CD4-positive, alpha-beta T cell (primary cell): Measurements from ENCODE around the gene APOC3. TPM values are rescaled to one million over a fixed set of nuclear protein-coding genes. Genes with fewer than 3 reads are reported as not detected.

Experiments
- ATAC-seq: fragments of 200-7000 bp; cut with Tn5 transposase; one replicate; pipeline ENCODE4 v1.10.0; 2022; ENCODE audit warnings: mild to moderate bottlenecking; ENCODE audit not compliant: poor library complexity
- CTCF ChIA-PET: fragments of 350-600 bp; sonication (Branson Sonifier 250); formaldehyde crosslinking; loops from one replicate; lab custom pipeline; 2021; ENCODE audit warnings: antibody characterized with exemption, inconsistent platforms; lab: Charles Lee
- POLR2A ChIA-PET: fragments of 350-600 bp; sonication (Branson Sonifier 250); formaldehyde crosslinking; loops from one replicate; lab custom pipeline; 2021; ENCODE audit warnings: antibody characterized with exemption, inconsistent platforms; lab: Charles Lee
- DNase-seq, 14 experiments: peaks; one replicate each; pipeline ENCODE4 v3.0.0-alpha.2; 2013 to 2020; ENCODE audit warnings: mixed read lengths in 2 of 14
- H3K27ac ChIP-seq, 2 donors: one replicate each; pipeline versions ENCODE4 v1.5.1 to v1.7.0; 2013; ENCODE audit warnings: low read length in 2 of 2, low read depth in 1 of 2, mild to moderate bottlenecking in 1 of 2
- H3K27me3 ChIP-seq, 2 experiments: 1 replicate in 1 of 2; 2 replicates in 1 of 2; pipeline versions ENCODE4 v1.6.1 to v1.7.0; 2013; ENCODE audit warnings: low read length in 2 of 2, control low read depth in 1 of 2, mild to moderate bottlenecking in 1 of 2, moderate library complexity in 1 of 2; ENCODE audit not compliant: insufficient read depth in 2 of 2, control insufficient read depth in 1 of 2
- H3K36me3 ChIP-seq: one replicate; pipeline ENCODE4 v1.6.1; 2013; ENCODE audit warnings: low read length, control low read depth; ENCODE audit not compliant: insufficient read depth
- H3K4me1 ChIP-seq: one replicate; pipeline ENCODE4 v1.6.1; 2013; ENCODE audit warnings: low read length, control low read depth; ENCODE audit not compliant: insufficient read depth
- H3K4me3 ChIP-seq: one replicate; pipeline ENCODE4 v1.5.1; 2013; ENCODE audit warnings: mild to moderate bottlenecking, low read length, moderate library complexity
- H3K9me3 ChIP-seq, 2 experiments: 1 replicate in 1 of 2; 2 replicates in 1 of 2; pipeline versions ENCODE4 v1.6.1 to v1.7.0; 2013; ENCODE audit warnings: low read length in 2 of 2, mild to moderate bottlenecking in 2 of 2, control low read depth in 1 of 2, moderate library complexity in 1 of 2; ENCODE audit not compliant: control insufficient read depth in 1 of 2, insufficient read depth in 1 of 2
- H3K27ac Mint-ChIP-seq: one replicate; pipeline ENCODE4 v1.8.0; 2020; ENCODE audit warnings: mixed read lengths
- H3K27me3 Mint-ChIP-seq: one replicate; pipeline ENCODE4 v1.8.0; 2021; ENCODE audit warnings: mixed read lengths
- H3K36me3 Mint-ChIP-seq: one replicate; pipeline ENCODE4 v1.8.0; 2021; ENCODE audit warnings: low read depth, mixed read lengths
- H3K4me1 Mint-ChIP-seq: one replicate; pipeline ENCODE4 v1.8.0; 2021; ENCODE audit warnings: low read depth, mixed read lengths
- H3K4me3 Mint-ChIP-seq: one replicate; pipeline ENCODE4 v1.8.0; 2020; ENCODE audit warnings: mild to moderate bottlenecking, mixed read lengths
- H3K9me3 Mint-ChIP-seq: one replicate; pipeline ENCODE4 v1.8.0; 2020; ENCODE audit warnings: mixed read lengths
- CTCF ChIP-seq: fragments of 200-600 bp; IDR thresholded peaks from one replicate; pipeline ENCODE4 v1.8.0; 2022; ENCODE audit warnings: antibody characterized with exemption, mild to moderate bottlenecking
- intact Hi-C, 2 experiments: fragments of 100-400 bp; cut with DNase I in 1 of 2; cut with micrococcal nuclease in 1 of 2; formaldehyde crosslinking; loops; one replicate each; pipeline versions ENCODE4 v1.15.1 to v1.9.0; 2023 to 2025; cut with DNase I, micrococcal nuclease
- total RNA-seq, 174 experiments: library from RNA in 2 of 174; stranded (reverse) in 2 of 174; gene quantifications; one replicate each; pipeline ENCODE4 v1.2.3 and lab custom pipeline; 2021 to 2026

Gene APOC3
- total RNA-seq, 2 experiments from 2014 or later: not detected

GRCh38 chr11:116868066-116868465 lies 38.4 kb downstream of the APOC3 start:
- no peaks in the 10 kb centered on the region for H3K9me3 Mint-ChIP-seq
- H3K4me1 Mint-ChIP-seq: peaks cover 7% of the 10 kb centered on the region
- H3K4me1 ChIP-seq: no peaks in the 10 kb centered on the region
- H3K27ac Mint-ChIP-seq: no peak overlapping the region
- intact Hi-C loops: no loop called here
- TF ChIP-seq CTCF: no peak
- peaks cover 92% of the 10 kb centered on the region for H3K36me3 ChIP-seq
- H3K27me3 ChIP-seq: no peaks in the 10 kb centered on the region
- H3K27ac ChIP-seq: no peak overlapping the region
- H3K4me3 ChIP-seq: no peak overlapping the region
- peaks cover 96% of the 10 kb centered on the region for H3K36me3 Mint-ChIP-seq
- ATAC-seq: no peak
- CTCF ChIA-PET: interaction anchor here (0.9 kb wide), 1 partner anchor 237 kb away, joined by 3 read pairs; no protein-coding TSS in a partner anchor
- POLR2A ChIA-PET: interaction anchor here (1.4 kb wide), 1 partner anchor 15 kb away, joined by 3 read pairs; no protein-coding TSS in a partner anchor
- H3K27me3 Mint-ChIP-seq: no peaks in the 10 kb centered on the region
- no peak for DNase-seq
- H3K9me3 ChIP-seq: no peaks in the 10 kb centered on the region
- H3K4me3 Mint-ChIP-seq: no peak overlapping the region

GRCh38 chr11:116869610-116870009 lies 39.9 kb downstream of the APOC3 start:
- H3K9me3 Mint-ChIP-seq: no peaks in the 10 kb centered on the region
- no peaks in the 10 kb centered on the region for H3K4me1 ChIP-seq
- H3K36me3 Mint-ChIP-seq: peaks cover 100% of the 10 kb centered on the region

GRCh38 chr11:116870054-116870453 lies 40.3 kb downstream of the APOC3 start:
- Histone ChIP-seq H3K9me3 (no peaks in the 10 kb centered on the region), H3K4me1 (no peaks in the 10 kb centered on the region), H3K36me3 (peaks cover 94% of the 10 kb centered on the region), H3K4me3 (no peak overlapping the region), H3K27ac (no peak overlapping the region), H3K27me3 (no peaks in the 10 kb centered on the region)
- Mint-ChIP-seq H3K27ac (no peak overlapping the region), H3K36me3 (peaks cover 100% of the 10 kb centered on the region), H3K27me3 (no peaks in the 10 kb centered on the region), H3K9me3 (no peaks in the 10 kb centered on the region), H3K4me1 (peaks cover 7% of the 10 kb centered on the region), H3K4me3 (no peak overlapping the region)
- no peak for DNase-seq
- no peak for TF ChIP-seq CTCF
- intact Hi-C loops: no loop called here
- POLR2A ChIA-PET: interaction anchor here (1.3 kb wide), 1 partner anchor 17 kb away, joined by 3 read pairs; no protein-coding TSS in a partner anchor
- CTCF ChIA-PET: interaction anchor here (1.3 to 1.5 kb wide), 2 partner anchors 10 to 79 kb away, joined by 3 read pairs; partner anchors contain the start of gene APOA5
- ATAC-seq: no peak

More at GRCh38 chr11:116869610-116870009, 39.9 kb downstream of the APOC3 start:
- no peak overlapping the region for H3K27ac Mint-ChIP-seq
- DNase-seq (no peak), ATAC-seq (no peak)
- TF ChIP-seq CTCF: no peak
- ChIA-PET POLR2A (interaction anchor here (1.3 kb wide), 1 partner anchor 16 kb away, joined by 3 read pairs; no protein-coding TSS in a partner anchor), CTCF (interaction anchor here (1.3 to 1.5 kb wide), 2 partner anchors 10 to 78 kb away, joined by 3 read pairs; partner anchors contain the start of gene APOA5)
- Histone ChIP-seq H3K27me3 (no peaks in the 10 kb centered on the region), H3K9me3 (no peaks in the 10 kb centered on the region), H3K4me3 (no peak overlapping the region), H3K27ac (no peak overlapping the region), H3K36me3 (peaks cover 92% of the 10 kb centered on the region)
- H3K27me3 Mint-ChIP-seq: no peaks in the 10 kb centered on the region
- intact Hi-C loops: no loop called here
- H3K4me3 Mint-ChIP-seq: no peak overlapping the region
- peaks cover 7% of the 10 kb centered on the region for H3K4me1 Mint-ChIP-seq
